Measurements from ENCODE around the gene CCDC154. TPM values are rescaled to one million over a fixed set of nuclear protein-coding genes. Genes with fewer than 3 reads are reported as not detected.

The CCDC154 gene
- total RNA-seq, 1 donor from 2014 or later: 3.1 TPM

GRCh38 chr16:1395444-1396031, 48.8 kb downstream of the CCDC154 start:
- Histone ChIP-seq H3K27me3 (ENCODE audit: low read depth) (no peaks in the 10 kb centered on the region), H3K36me3 (peaks cover 90% of the 10 kb centered on the region), H3K9me3 (no peaks in the 10 kb centered on the region), H3K4me1 (no peaks in the 10 kb centered on the region), H3K4me3 (no peak overlapping the region), H3K27ac (no peak overlapping the region)
- intact Hi-C loops (cut with DNase I): no loop called here
- ATAC-seq (no peak), DNase-seq (no peak)
- no peak for TF ChIP-seq CTCF (IDR thresholded peaks at IDR 0.05)

GRCh38 chr16:1394367-1394951, 49.9 kb downstream of the CCDC154 start:
- DNase-seq: no peak
- intact Hi-C loops (cut with DNase I): no loop called here
- no peak for TF ChIP-seq CTCF (IDR thresholded peaks at IDR 0.05)
- Histone ChIP-seq H3K4me1 (no peaks in the 10 kb centered on the region), H3K9me3 (no peaks in the 10 kb centered on the region), H3K36me3 (peaks cover 90% of the 10 kb centered on the region), H3K4me3 (no peak overlapping the region), H3K27ac (no peak overlapping the region), H3K27me3 (ENCODE audit: low read depth) (no peaks in the 10 kb centered on the region)
- no peak for ATAC-seq

- Histone ChIP-seq H3K27me3 (ENCODE audit: low read depth) (no peaks in the 10 kb centered on the region), H3K4me1 (no peaks in the 10 kb centered on the region), H3K4me3 (no peak overlapping the region), H3K27ac (no peak overlapping the region), H3K9me3 (no peaks in the 10 kb centered on the region), H3K36me3 (peaks cover 90% of the 10 kb centered on the region)
- intact Hi-C loops (cut with DNase I): no loop called here
- TF ChIP-seq CTCF (IDR thresholded peaks at IDR 0.05): no peak
- DNase-seq (no peak), ATAC-seq (no peak)
Measured at GRCh38 chr16:1393613-1394176, 50.7 kb downstream of the CCDC154 start.

- DNase-seq: no peak
- intact Hi-C loops (cut with DNase I): no loop called here
- H3K4me1 ChIP-seq: no peaks in the 10 kb centered on the region
Measured at GRCh38 chr16:1392826-1393225, 51.5 kb downstream of the CCDC154 start.

GRCh38 chr16:1390239-1390779, 54.0 kb downstream of the CCDC154 start:
- DNase-seq (no peak), ATAC-seq (no peak)
- intact Hi-C loops (cut with DNase I): no loop called here
- no peaks in the 10 kb centered on the region for H3K27me3 ChIP-seq (ENCODE audit: low read depth)
- peaks cover 87% of the 10 kb centered on the region for H3K36me3 ChIP-seq
- no peak overlapping the region for H3K4me3 ChIP-seq
- no peak for TF ChIP-seq CTCF (IDR thresholded peaks at IDR 0.05)
- H3K4me1 ChIP-seq: no peaks in the 10 kb centered on the region
- no peaks in the 10 kb centered on the region for H3K9me3 ChIP-seq
- H3K27ac ChIP-seq: no peak overlapping the region

More at GRCh38 chr16:1392826-1393225, 51.5 kb downstream of the CCDC154 start:
- ATAC-seq: no peak
- H3K27me3 ChIP-seq (ENCODE audit: low read depth): no peaks in the 10 kb centered on the region
- H3K36me3 ChIP-seq: peaks cover 89% of the 10 kb centered on the region
- no peaks in the 10 kb centered on the region for H3K9me3 ChIP-seq
- no peak overlapping the region for H3K27ac ChIP-seq
- no peak for TF ChIP-seq CTCF (IDR thresholded peaks at IDR 0.05)
- no peak overlapping the region for H3K4me3 ChIP-seq
